ENCODE data around the gene RIMBP3C. TPM values are rescaled to one million over a fixed set of nuclear protein-coding genes. Genes with fewer than 3 reads are reported as not detected.
A peak's percentile ranks its signal among the peaks of the same experiment; 100 is the strongest.
"Not testable (repeated sequence)": the region's sequence is repeated elsewhere in the genome, so short reads cannot be mapped to it uniquely, and the experiment has no call there.

Gene RIMBP3C
- total and polyA plus RNA-seq, 3 experiments from 2014 or later: 0.33 to 0.44 (median 0.37) TPM

DNA sequence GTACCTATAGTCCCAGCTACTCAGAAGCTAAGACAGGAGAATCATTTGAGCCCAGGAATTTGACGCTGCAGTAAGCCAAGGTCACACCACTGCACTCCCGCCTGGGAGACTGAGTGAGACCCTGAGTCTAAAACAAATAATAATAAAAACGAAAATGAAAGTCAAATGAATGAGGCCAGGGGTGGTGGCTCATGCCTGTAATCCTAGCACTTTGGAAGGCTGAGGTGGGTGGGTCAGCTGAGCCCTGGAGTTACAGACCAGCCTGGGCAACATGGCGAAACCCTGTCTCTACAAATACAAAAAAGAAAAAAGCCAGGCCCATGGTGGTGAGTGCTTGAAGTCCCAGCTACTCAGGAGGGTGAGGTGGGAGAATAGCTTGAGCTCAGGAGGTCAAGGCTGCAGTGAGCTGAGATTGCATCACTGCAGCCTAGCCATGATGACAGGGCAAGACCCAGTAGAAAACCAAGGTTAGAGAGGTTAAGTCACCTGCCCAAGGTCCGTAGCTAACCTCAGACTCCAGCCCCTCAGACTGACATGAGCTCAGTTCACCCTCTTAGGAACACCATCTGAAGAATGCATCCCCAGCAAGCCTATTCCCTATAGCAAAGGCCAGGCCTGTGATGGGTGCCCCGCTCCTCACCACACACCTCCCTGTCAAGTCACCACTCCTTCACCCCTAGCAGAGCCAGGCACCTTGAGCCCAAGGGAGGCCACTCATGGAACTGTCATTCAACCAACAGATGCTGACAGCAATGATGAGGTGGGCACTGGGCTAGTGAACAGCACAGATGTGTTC, 24.4 kb downstream of the RIMBP3C start:
- H3K4me1 Mint-ChIP-seq: not testable (repeated sequence)

DNA sequence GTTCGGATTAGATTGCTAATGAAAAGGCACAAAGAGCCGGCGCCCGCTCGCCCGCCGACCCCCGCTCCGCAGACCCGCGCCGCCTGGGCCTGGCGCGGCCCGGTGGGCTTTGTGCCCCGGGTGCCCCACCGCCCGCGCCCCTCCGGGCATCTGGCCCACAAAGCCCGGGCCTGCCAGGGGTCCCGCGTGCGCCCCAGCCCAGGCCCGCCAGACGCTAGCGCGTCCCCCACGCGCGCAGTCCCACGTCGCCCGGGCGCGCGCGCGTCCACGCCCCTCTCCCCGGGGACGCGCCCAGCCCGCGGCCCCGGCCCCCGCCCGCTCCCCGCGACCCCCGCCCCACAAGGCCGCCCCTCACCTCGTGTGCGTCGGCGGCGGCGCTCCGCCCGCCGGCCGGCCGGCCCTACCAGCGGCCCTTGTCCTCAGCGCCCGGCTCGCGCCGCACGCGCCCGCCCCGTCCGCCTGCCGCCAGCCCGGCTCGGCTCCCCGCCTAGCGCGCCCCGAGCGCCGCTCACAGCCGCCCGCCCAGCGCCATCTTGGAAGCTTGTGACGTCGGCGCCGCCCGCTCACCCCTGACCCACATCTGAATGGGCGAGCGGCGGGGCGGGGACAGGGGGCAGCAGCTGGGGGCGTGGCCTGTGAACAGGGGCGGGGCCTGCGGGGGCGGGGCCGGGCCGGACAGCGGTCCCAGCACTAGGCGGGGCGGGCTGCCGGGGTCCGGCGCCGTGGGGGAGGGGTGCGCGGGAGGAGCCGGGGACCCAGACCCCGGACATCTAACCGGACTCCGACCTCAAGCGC, 34.1 kb downstream of the RIMBP3C start:
- DNase-seq; H3K9me3 ChIP-seq (ENCODE audit: low read length); H3K4me3 ChIP-seq (ENCODE audit: low read length); H3K27ac ChIP-seq (ENCODE audit: low read depth, low read length); H3K4me1 ChIP-seq (ENCODE audit: insufficient read depth, low read length); H3K27me3 ChIP-seq (ENCODE audit: insufficient read depth, low read length, poor library complexity, severe bottlenecking); H3K4me3 Mint-ChIP-seq; H3K36me3 Mint-ChIP-seq; CTCF ChIA-PET; POLR2A ChIA-PET; H3K9me3 Mint-ChIP-seq; H3K27ac Mint-ChIP-seq; H3K27me3 Mint-ChIP-seq; H3K36me3 ChIP-seq (ENCODE audit: insufficient read depth, low read length); H3K4me1 Mint-ChIP-seq: not testable (repeated sequence)

More for the DNA sequence above, 24.4 kb downstream of the RIMBP3C start:
- CTCF ChIA-PET; H3K4me1 ChIP-seq (ENCODE audit: insufficient read depth, low read length); H3K36me3 ChIP-seq (ENCODE audit: insufficient read depth, low read length); DNase-seq; H3K27ac ChIP-seq (ENCODE audit: low read depth, low read length); H3K27me3 Mint-ChIP-seq; H3K9me3 Mint-ChIP-seq; H3K4me3 ChIP-seq (ENCODE audit: low read length); H3K27me3 ChIP-seq (ENCODE audit: insufficient read depth, low read length, poor library complexity, severe bottlenecking); POLR2A ChIA-PET; H3K27ac Mint-ChIP-seq; H3K4me3 Mint-ChIP-seq; H3K36me3 Mint-ChIP-seq; H3K9me3 ChIP-seq (ENCODE audit: low read length): not testable (repeated sequence)

- H3K4me3 ChIP-seq (ENCODE audit: low read length); CTCF ChIA-PET; H3K36me3 ChIP-seq (ENCODE audit: insufficient read depth, low read length); H3K36me3 Mint-ChIP-seq; H3K9me3 ChIP-seq (ENCODE audit: low read length); H3K27ac ChIP-seq (ENCODE audit: low read depth, low read length); H3K9me3 Mint-ChIP-seq; H3K4me1 Mint-ChIP-seq; POLR2A ChIA-PET; DNase-seq; H3K4me1 ChIP-seq (ENCODE audit: insufficient read depth, low read length); H3K27ac Mint-ChIP-seq; H3K27me3 ChIP-seq (ENCODE audit: insufficient read depth, low read length, poor library complexity, severe bottlenecking); H3K27me3 Mint-ChIP-seq; H3K4me3 Mint-ChIP-seq: not testable (repeated sequence)
Measured at GRCh38 chr22:21516522-21516921, 34.7 kb downstream of the RIMBP3C start.

DNA sequence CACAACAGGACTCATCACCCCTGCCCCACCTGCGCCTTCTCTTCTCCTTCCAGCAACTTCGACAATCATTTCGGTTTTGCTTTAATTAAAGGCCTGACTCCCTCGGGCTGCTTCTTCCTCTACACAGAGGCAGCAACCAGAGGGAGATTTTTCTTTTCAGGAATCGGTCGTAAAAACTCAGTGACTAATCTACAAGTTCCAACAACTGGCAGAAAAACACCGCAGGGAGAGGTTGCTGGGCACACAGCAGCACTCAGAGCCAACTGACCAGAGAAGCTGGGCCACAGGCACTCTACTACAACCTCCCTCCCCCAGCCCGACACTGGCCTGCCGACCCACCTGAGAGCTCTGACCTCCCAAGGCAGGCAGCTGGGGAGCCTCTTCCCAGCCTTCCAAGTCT, 36.0 kb downstream of the RIMBP3C start:
- H3K27ac ChIP-seq (ENCODE audit: low read depth, low read length); H3K4me1 Mint-ChIP-seq; POLR2A ChIA-PET; H3K27me3 Mint-ChIP-seq; H3K36me3 ChIP-seq (ENCODE audit: insufficient read depth, low read length); H3K27me3 ChIP-seq (ENCODE audit: insufficient read depth, low read length, poor library complexity, severe bottlenecking); H3K4me1 ChIP-seq (ENCODE audit: insufficient read depth, low read length); H3K4me3 Mint-ChIP-seq; H3K9me3 Mint-ChIP-seq; H3K9me3 ChIP-seq (ENCODE audit: low read length); DNase-seq; H3K4me3 ChIP-seq (ENCODE audit: low read length); H3K27ac Mint-ChIP-seq; CTCF ChIA-PET; H3K36me3 Mint-ChIP-seq: not testable (repeated sequence)

GRCh38 chr22:21514117-21514516, 37.1 kb downstream of the RIMBP3C start:
- CTCF ChIA-PET; POLR2A ChIA-PET; H3K36me3 Mint-ChIP-seq; H3K4me3 Mint-ChIP-seq; H3K9me3 Mint-ChIP-seq; DNase-seq; H3K36me3 ChIP-seq (ENCODE audit: insufficient read depth, low read length); H3K27ac Mint-ChIP-seq; H3K4me1 Mint-ChIP-seq; H3K27ac ChIP-seq (ENCODE audit: low read depth, low read length); H3K9me3 ChIP-seq (ENCODE audit: low read length); H3K4me3 ChIP-seq (ENCODE audit: low read length); H3K27me3 Mint-ChIP-seq; H3K4me1 ChIP-seq (ENCODE audit: insufficient read depth, low read length); H3K27me3 ChIP-seq (ENCODE audit: insufficient read depth, low read length, poor library complexity, severe bottlenecking): not testable (repeated sequence)

DNA sequence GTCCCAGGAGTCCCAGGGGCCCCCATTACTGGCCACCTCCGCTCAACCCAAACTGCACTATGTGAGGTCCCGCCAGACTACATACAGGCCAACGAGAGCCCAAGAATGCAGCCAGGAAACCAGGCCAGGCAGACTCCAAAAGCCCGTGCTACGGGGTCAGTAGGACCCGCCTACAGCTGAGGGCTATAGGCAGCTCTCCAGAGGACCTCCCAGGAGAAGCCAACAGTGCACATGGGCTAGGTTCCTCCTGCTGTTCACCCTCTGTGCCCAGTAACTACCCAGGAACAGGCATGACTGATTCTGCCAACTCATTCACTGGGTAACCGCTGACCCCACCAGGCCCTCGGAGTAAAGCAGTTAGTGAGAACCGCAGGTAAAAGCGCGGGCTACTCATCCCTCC, 39.2 kb downstream of the RIMBP3C start:
- H3K4me1 Mint-ChIP-seq; H3K9me3 ChIP-seq (ENCODE audit: low read length); H3K36me3 Mint-ChIP-seq; CTCF ChIA-PET; POLR2A ChIA-PET; H3K27me3 Mint-ChIP-seq; H3K4me1 ChIP-seq (ENCODE audit: insufficient read depth, low read length); H3K9me3 Mint-ChIP-seq; DNase-seq; H3K27ac ChIP-seq (ENCODE audit: low read depth, low read length); H3K4me3 ChIP-seq (ENCODE audit: low read length); H3K36me3 ChIP-seq (ENCODE audit: insufficient read depth, low read length); H3K27me3 ChIP-seq (ENCODE audit: insufficient read depth, low read length, poor library complexity, severe bottlenecking): not testable (repeated sequence)
- H3K27ac Mint-ChIP-seq: peak overlapping the region in 1 of 8 donors; percentile 29
- peak overlapping the region in 1 of 7 donors; percentile 31 for H3K4me3 Mint-ChIP-seq

DNA sequence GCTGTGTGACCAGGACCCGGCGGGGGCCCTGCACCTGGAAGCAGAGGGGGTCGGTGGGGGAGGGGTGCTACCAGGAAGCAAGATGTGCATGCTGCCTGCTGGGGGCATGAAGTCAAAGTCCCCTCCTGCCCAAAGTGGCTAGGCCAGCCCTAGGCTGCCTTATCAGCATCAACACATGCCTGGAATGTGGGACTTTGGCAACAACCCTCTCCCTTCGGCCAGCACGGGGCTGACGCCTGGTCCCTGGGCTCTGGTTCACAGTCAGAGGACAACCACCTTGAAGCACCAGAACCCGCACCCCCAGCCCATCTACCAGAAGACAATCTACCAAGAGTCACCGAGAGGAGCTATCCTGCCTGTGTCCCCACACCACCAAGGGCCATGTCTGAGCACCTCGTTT, 40.9 kb downstream of the RIMBP3C start:
- H3K27me3 Mint-ChIP-seq; CTCF ChIA-PET; H3K27me3 ChIP-seq (ENCODE audit: insufficient read depth, low read length, poor library complexity, severe bottlenecking); POLR2A ChIA-PET; DNase-seq; H3K36me3 ChIP-seq (ENCODE audit: insufficient read depth, low read length); H3K4me1 Mint-ChIP-seq; H3K36me3 Mint-ChIP-seq; H3K4me3 Mint-ChIP-seq; H3K4me1 ChIP-seq (ENCODE audit: insufficient read depth, low read length); H3K4me3 ChIP-seq (ENCODE audit: low read length); H3K9me3 Mint-ChIP-seq; H3K27ac Mint-ChIP-seq; H3K9me3 ChIP-seq (ENCODE audit: low read length); H3K27ac ChIP-seq (ENCODE audit: low read depth, low read length): not testable (repeated sequence)

DNA sequence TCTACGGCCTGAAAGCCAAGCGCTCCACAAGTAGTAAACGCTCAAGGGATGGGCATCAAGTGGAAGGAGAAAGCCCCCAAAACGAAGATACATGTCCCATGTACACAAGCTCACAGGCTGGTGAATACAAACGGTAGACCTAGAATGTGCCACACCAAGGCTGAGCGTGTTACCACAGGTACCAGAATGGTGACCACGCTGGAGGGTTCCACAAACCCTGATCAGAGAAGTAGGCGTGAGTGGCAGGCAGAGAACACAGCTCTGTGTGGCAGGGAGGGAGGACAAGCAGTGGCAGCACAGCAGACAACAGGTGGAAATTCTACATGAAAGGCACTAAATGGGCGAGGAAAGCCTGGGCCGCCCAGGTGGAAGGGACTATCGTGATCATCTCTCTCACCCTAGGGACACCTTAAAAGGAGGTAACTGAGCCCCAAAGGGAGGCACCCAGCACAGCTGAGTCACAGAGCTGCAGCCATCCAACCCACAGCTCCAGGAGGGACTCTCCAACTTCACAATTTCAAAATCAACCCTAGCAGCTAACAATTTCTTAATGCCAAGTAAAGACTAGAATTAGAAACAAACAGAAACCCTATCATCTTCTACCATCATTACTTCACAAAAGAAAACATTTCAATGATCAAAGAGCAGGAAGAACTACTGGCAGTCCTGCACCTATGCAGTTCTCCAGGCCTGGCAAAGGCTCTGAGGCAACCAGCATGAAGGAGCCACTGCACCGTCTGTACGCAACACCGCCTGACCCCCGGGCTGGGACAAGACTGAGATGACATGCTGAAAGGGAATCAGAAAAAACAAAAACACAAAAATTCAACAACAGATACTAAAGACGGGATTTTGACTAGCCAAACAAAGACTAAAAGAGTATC, 51.4 kb downstream of the RIMBP3C start:
- H3K36me3 ChIP-seq (ENCODE audit: insufficient read depth, low read length); H3K27me3 Mint-ChIP-seq; H3K27ac Mint-ChIP-seq; H3K4me1 ChIP-seq (ENCODE audit: insufficient read depth, low read length); POLR2A ChIA-PET; CTCF ChIA-PET; H3K27me3 ChIP-seq (ENCODE audit: insufficient read depth, low read length, poor library complexity, severe bottlenecking); DNase-seq; H3K4me3 ChIP-seq (ENCODE audit: low read length); H3K9me3 ChIP-seq (ENCODE audit: low read length); H3K4me1 Mint-ChIP-seq; H3K36me3 Mint-ChIP-seq; H3K4me3 Mint-ChIP-seq; H3K27ac ChIP-seq (ENCODE audit: low read depth, low read length); H3K9me3 Mint-ChIP-seq: not testable (repeated sequence)

Measured in CD8-positive, alpha-beta memory T cell (primary cell).